AG04449 (cell line): ENCODE data around the gene SPTY2D1.

Experiments
- CTCF ChIA-PET: fragments of 350-600 bp; formaldehyde crosslinking; extraction: SDS; loops from one replicate; lab custom pipeline; 2021; ENCODE audit warnings: antibody characterized with exemption; lab: Yijun Ruan, JAX
- POLR2A ChIA-PET: fragments of 400-600, 350-600 bp; formaldehyde crosslinking; extraction: SDS; loops from one replicate; lab custom pipeline; 2020; ENCODE audit warnings: antibody characterized with exemption, inconsistent platforms; lab: Yijun Ruan, JAX
- DNase-seq: peaks from one replicate; pipeline ENCODE4 v3.0.0-alpha.2; 2010; ENCODE audit warnings: low read depth, low spot score
- H3K4me3 ChIP-seq: 2 replicates; pipeline ENCODE4 v1.5.1; 2011; ENCODE audit warnings: low read depth, mild to moderate bottlenecking, control low read depth, low read length
- CTCF ChIP-seq: IDR thresholded peaks from one replicate; pipeline ENCODE4 v1.5.1; 2011; ENCODE audit warnings: mild to moderate bottlenecking, moderate library complexity, low read length, control low read depth, inconsistent platforms; ENCODE audit not compliant: insufficient read depth; ENCODE audit errors: missing control alignments

Gene SPTY2D1

GRCh38 chr11:18575361-18575760 lies 58.8 kb downstream of the SPTY2D1 start:
- CTCF ChIA-PET: interaction anchor here (0.7 to 0.9 kb wide), 2 partner anchors 10 to 332 kb away, joined by 3 read pairs; no protein-coding TSS in a partner anchor
- no peak overlapping the region for H3K4me3 ChIP-seq
- POLR2A ChIA-PET: no interaction called here
- DNase-seq: no peak
- TF ChIP-seq CTCF: no peak

GRCh38 chr11:18567081-18567480 lies 67.1 kb downstream of the SPTY2D1 start:
- no peak for DNase-seq
- no peak overlapping the region for H3K4me3 ChIP-seq
- ChIA-PET CTCF (interaction anchor here (1.2 to 1.5 kb wide), 2 partner anchors 163 to 164 kb away, joined by 3 read pairs; no protein-coding TSS in a partner anchor), POLR2A (interaction anchor here (0.6 kb wide), 2 partner anchors 21 to 46 kb away, joined by 3 read pairs; partner anchors contain the start of gene UEVLD)
- TF ChIP-seq CTCF: no peak

GRCh38 chr11:18566406-18566805 lies 67.7 kb downstream of the SPTY2D1 start:
- H3K4me3 ChIP-seq: no peak overlapping the region
- POLR2A ChIA-PET: interaction anchor here (0.6 to 0.7 kb wide), 2 partner anchors 45 to 183 kb away, joined by 3 to 4 read pairs; no protein-coding TSS in a partner anchor
- CTCF ChIA-PET: interaction anchor here (1.5 kb wide), 1 partner anchor 165 kb away, joined by 3 read pairs; no protein-coding TSS in a partner anchor
- DNase-seq: no peak
- no peak for TF ChIP-seq CTCF

- DNase-seq: no peak
- no peak for TF ChIP-seq CTCF
- no peak overlapping the region for H3K4me3 ChIP-seq
- POLR2A ChIA-PET: no interaction called here
- CTCF ChIA-PET: interaction anchor here (0.9 to 1.2 kb wide), 2 partner anchors 15 to 24 kb away, joined by 4 to 7 read pairs; no protein-coding TSS in a partner anchor
Measured at GRCh38 chr11:18564149-18564548, 70.0 kb downstream of the SPTY2D1 start.

GRCh38 chr11:18563090-18563730 lies 70.9 kb downstream of the SPTY2D1 start:
- no peak for TF ChIP-seq CTCF
- DNase-seq: no peak
- H3K4me3 ChIP-seq: no peak overlapping the region
- ChIA-PET POLR2A (no interaction called here), CTCF (interaction anchor here (0.7 to 1.2 kb wide), 2 partner anchors 23 to 168 kb away, joined by 3 to 7 read pairs; no protein-coding TSS in a partner anchor)
